Measurements from ENCODE around the gene JADE1.

The JADE1 gene

GRCh38 chr4:128775477-128775876 lies 34.0 kb upstream of the JADE1 start:
- H3K4me3 ChIP-seq (ENCODE audit: low read depth, low read length): no peak overlapping the region
- DNase-seq (ENCODE audit: low read depth): no peak

GRCh38 chr4:128775916-128776315 lies 33.6 kb upstream of the JADE1 start:
- no peak for DNase-seq (ENCODE audit: low read depth)

More at GRCh38 chr4:128775477-128775876, 34.0 kb upstream of the JADE1 start:
- no peak for TF ChIP-seq CTCF (IDR thresholded peaks at IDR 0.05; ENCODE audit: low read depth, low read length, missing control alignments)
- in situ Hi-C loops (cut with HindIII; ENCODE audit: low sequenced_read_pairs): no loop called here

GRCh38 chr4:128776794-128777216 lies 32.7 kb upstream of the JADE1 start:
- in situ Hi-C loops (cut with HindIII; ENCODE audit: low sequenced_read_pairs): no loop called here
- TF ChIP-seq CTCF (IDR thresholded peaks at IDR 0.05; ENCODE audit: low read depth, low read length, missing control alignments): no peak
- H3K4me3 ChIP-seq (ENCODE audit: low read depth, low read length): no peak overlapping the region
- peak; percentile 73 for DNase-seq (ENCODE audit: low read depth)

More at GRCh38 chr4:128775916-128776315, 33.6 kb upstream of the JADE1 start:
- in situ Hi-C loops (cut with HindIII; ENCODE audit: low sequenced_read_pairs): no loop called here
- no peak overlapping the region for H3K4me3 ChIP-seq (ENCODE audit: low read depth, low read length)
- TF ChIP-seq CTCF (IDR thresholded peaks at IDR 0.05; ENCODE audit: low read depth, low read length, missing control alignments): no peak

- DNase-seq (ENCODE audit: low read depth): no peak
- in situ Hi-C loops (cut with HindIII; ENCODE audit: low sequenced_read_pairs): no loop called here
- H3K4me3 ChIP-seq (ENCODE audit: low read depth, low read length): no peak overlapping the region
- no peak for TF ChIP-seq CTCF (IDR thresholded peaks at IDR 0.05; ENCODE audit: low read depth, low read length, missing control alignments)
These were observed 28.8 kb upstream of the JADE1 start for GRCh38 chr4:128780688-128781087.

- no peak for TF ChIP-seq CTCF (IDR thresholded peaks at IDR 0.05; ENCODE audit: low read depth, low read length, missing control alignments)
- in situ Hi-C loops (cut with HindIII; ENCODE audit: low sequenced_read_pairs): no loop called here
- no peak overlapping the region for H3K4me3 ChIP-seq (ENCODE audit: low read depth, low read length)
- no peak for DNase-seq (ENCODE audit: low read depth)
These were observed 27.3 kb upstream of the JADE1 start for GRCh38 chr4:128782076-128782715.

GRCh38 chr4:128782875-128783614 lies 26.5 kb upstream of the JADE1 start:
- in situ Hi-C loops (cut with HindIII; ENCODE audit: low sequenced_read_pairs): no loop called here
- peak; percentile 40 for DNase-seq (ENCODE audit: low read depth)
- TF ChIP-seq CTCF (IDR thresholded peaks at IDR 0.05; ENCODE audit: low read depth, low read length, missing control alignments): no peak
- no peak overlapping the region for H3K4me3 ChIP-seq (ENCODE audit: low read depth, low read length)
